HG02943 (cell line): ENCODE data around the gene GPR108.
"Not testable (repeated sequence)": the region's sequence is repeated elsewhere in the genome, so short reads cannot be mapped to it uniquely, and the experiment has no call there.

Source experiments
- ATAC-seq: cut with Tn5 transposase; IDR thresholded peaks from one replicate; pipeline ENCODE4 v1.9.1; 2021; ENCODE audit warnings: mild to moderate bottlenecking, low read depth, moderate library complexity; ENCODE audit not compliant: unreplicated experiment

The GPR108 gene

DNA sequence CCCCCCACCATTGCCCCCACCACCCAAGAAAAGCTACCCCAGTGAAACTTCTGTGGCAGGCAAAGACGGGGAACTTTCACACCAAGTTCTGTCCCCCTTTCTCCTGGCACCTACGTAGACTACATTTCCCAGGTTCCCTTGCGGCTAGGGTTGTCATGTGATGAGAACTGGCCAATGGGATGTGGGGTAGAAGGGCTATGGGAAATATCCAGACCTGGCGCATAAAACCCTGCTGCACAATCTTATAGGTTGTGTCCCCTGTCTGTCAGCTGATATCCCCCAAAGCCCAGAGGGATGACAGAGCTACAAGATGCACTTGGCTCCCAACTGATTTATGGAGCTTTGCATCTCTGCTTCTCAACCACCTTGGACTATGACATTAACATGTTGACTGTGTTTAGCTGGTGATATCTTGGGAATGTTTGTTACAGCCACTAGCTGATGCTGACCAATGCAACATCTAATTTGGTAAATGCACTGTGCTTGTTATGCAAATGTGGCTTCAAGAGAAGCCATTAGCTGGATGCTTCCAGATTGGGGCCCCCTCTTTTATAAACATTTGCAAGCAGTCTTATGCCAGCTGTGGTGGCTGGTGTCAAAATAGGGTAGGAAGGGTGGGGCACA is 23.8 kb upstream of the GPR108 start:
- ATAC-seq: no peak

DNA sequence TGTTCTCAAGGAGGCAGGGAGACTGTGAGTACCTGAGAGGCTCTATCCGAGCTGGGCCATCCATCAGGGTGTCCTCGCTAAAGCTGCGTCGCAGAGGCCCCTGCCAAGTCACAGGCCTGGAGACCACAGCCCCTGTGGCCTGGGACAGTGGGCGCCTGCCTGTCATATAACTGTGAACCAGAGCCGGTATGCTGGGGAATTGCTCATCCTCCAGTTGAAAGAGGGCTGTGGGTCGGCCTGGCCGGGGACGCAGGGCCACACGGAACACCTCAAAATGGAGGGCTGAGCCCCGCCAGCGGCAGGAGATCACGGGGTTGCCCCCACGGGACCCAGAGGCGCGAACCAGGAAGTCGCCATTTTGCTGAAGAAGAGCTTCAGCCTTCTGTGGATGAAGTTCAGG is 23.2 kb upstream of the GPR108 start:
- ATAC-seq: no peak

DNA sequence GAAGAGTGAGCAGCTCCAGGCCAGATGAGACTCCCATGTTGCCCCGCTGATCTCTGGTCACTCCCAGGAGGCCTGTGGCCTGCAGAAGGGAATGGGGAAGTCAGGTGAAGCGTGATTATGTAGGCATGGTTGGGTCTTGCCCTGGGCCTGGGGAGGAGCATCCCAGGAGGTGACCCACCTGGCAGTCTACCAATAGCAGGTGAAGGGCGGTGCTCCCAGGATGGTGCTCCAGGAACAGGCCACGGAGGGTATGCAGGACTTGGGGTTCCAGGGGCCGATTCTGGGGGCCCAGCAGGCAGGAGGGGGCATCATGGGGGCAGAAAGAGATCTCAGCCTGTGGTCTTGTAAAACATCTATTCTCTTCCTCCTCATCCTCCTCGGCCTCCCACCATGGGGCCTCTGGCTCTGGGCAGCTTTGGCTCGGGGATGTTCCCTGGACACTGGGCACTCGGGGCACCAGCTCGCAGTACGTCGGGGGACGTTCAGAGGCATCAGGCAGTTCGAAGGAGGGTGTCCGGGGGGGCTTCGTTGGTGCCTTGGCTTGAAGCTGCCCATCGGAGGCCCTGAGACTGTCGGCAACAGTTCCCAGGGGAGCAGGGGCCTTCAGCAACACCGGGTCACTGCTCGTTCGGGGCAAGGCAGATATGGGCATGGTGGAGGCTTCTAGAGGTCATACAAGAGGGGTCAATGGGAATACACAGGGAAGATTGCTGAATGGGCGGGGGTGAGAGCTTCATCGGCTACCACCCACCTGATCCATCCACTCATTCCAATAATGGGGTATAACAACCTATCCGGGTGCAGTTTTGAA is 17.5 kb upstream of the GPR108 start:
- ATAC-seq: no peak

DNA sequence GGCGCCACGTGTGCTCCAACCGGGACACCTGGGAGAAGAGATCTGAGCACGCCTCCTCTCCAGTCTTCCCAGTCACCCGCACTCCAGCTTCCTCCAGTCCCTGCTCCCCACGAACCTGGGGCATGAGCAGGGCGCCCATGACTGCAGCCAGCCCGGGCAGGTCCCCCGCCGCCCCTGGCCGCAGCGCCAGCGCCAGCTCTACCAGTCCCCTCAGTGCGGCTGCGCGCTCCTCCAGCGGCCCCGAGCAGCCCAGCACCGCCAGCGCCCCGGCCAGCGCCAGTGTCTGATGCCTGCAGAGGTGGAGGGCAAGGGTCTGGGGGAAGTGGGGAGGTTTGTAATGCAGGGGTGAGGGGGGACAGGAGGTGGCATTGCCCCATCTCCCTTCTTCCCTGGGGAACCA is 16.8 kb upstream of the GPR108 start:
- ATAC-seq: no peak

DNA sequence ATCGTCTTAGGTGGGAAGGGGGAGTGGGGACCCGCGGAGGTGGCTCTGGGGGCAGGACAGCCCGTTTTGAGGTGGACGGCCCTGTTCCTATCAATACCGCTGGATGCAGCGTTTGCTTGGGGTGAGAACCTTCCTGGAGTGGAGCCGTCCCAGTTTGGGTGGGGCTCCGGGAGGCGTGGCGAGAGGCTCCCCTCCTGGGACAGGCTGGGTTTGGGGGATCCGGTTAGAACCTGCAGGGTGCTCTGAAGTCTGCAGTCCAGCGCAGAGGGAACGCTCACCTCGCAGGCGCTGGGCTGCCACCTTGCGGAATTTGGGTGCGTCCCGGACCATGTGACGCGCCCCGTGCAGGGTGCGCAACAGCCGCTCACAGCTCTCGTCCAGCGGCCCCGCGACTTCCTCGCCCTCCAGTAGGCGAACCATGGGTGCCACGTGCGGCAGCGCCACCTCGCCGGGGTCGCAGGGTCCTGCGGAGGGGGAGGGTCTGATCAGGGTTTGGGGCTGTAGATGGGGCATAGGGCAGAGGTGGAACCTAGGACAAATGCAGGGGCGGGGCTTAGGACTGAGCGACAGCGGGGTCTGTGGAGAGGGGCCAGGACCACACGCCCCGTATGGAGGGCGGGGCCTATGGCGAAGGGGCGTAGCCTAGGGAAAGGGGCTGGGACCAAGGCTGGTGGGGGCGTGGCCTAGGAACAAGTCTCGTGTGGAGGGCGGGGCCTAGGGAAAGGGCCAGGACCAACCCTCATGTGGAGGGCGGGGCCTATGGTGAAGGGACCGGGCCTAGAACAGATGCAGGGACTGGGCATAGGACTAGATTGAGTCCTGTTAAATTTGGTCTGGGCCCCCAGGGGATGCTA is 16.0 kb upstream of the GPR108 start:
- ATAC-seq: peak; percentile 73

DNA sequence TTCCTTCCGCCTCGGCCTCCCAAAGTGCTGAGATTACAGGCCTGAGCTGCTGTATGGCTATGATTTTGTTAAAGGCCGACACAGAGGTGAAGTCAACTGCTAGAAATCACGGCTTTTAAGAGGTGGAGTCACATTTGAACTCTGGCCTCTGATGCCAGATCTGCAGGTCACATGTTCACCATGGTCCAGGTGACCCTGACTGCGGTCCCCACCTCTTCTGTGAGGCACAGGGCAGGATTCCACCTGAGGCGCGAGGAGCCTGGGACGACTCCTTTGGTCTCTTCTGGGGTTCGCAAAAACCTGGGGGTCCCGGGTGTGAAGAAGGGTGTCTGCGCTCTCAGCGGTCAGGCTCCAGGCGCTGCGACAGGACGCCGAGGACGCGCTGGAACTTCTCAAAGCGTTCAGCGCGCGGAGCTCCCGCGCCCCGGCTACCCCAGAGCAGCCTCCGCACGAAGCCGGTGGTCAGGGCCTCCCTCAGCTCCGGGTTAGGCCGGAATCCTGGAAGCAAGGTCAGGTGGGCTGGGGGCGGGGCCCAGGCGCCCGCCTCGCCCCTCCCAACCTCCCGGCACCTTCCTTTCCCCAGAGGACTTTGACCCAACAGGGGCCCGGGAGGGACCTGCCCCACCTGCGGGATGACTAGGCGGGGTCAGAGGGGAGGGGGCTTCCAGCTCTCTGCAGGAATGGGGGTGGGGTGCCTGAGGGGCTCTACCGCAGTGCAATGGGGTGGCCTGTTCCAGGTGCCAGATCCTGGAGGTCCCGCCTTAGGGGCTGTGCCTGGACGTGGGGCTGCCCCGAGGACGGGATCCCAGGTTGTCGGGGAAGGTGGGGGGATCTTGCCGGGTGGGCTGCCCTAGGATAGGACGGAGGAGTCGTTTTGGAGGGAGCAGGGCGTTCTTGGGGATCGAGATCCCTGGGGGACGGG is 15.1 kb upstream of the GPR108 start:
- no peak for ATAC-seq

DNA sequence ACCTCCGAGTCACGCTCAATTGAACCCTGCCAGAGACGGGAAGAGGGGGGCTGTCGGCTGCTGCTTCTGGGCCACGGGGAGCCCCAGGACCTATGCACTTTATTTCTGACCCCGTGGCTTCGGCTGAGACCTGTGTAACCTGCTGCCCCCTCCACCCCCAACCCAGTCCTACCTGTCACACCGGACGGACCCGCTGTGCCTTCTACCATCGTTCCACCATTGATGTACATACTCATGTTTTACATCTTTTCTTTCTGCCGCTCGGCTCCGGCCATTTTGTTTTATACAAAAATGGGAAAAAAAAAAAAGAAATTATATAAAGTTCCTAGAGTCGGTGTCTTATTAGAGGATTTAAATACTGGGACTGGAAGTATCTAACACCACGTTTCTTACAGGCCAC is 13.8 kb upstream of the GPR108 start:
- ATAC-seq: no peak

DNA sequence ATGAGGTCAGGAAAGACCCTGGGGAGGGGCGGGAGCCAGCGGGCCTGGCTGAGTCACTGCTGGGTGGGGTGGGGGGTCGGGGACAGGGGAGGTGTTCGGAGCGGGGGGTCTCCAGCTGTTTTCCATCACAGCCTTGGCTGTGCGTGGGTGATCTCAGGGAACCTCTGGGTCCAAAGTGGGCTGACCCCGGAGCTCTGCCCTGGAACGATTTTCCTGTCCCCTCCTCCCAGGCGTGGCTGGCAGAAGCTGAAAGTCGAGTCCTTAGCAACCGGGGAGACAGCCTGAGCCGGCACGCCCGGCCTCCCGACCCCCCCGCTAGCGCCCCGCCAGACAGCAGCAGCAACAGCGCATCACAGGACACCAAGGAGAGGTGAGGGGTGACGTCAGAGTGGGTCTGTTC is 12.7 kb upstream of the GPR108 start:
- no peak for ATAC-seq

DNA sequence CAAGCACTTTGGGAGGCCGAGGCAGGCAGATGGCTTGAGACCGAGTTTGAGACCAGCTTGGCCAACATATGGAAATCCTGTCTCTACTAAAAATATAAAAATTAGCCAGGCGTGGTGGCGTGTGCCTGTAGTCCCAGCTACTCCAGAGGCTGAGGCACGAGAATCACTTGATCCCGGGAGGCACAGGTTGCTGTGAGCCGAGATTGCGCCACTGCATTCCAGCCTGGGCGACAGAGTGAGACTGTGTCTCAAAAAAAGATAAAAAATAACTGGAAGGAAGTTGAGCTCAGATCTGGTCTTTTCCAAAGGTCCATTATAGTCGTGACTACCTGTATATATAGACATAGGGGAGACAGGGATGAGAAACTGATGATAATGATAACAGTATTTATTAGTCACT is 11.2 kb upstream of the GPR108 start:
- not testable (repeated sequence) for ATAC-seq

DNA sequence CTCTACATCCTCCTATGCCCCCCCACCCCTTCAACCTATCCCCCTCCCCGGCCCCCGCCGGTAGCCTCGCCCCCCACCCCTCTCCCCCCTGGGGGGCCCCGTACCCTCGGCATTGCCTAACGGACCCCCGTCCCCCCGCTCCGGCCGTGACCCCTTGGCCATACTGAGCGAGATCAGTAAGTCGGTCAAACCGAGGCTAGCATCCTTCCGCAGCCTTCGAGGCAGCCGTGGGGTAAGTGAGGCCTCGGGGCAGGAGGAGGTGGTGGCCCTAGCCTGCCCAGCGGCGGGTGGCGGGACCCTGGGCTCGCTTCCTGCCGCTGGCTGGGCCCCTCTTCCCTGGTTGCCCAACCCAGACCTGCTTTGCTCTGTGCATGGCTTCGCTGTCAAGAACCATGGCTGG is 8.6 kb upstream of the GPR108 start:
- no peak for ATAC-seq

DNA sequence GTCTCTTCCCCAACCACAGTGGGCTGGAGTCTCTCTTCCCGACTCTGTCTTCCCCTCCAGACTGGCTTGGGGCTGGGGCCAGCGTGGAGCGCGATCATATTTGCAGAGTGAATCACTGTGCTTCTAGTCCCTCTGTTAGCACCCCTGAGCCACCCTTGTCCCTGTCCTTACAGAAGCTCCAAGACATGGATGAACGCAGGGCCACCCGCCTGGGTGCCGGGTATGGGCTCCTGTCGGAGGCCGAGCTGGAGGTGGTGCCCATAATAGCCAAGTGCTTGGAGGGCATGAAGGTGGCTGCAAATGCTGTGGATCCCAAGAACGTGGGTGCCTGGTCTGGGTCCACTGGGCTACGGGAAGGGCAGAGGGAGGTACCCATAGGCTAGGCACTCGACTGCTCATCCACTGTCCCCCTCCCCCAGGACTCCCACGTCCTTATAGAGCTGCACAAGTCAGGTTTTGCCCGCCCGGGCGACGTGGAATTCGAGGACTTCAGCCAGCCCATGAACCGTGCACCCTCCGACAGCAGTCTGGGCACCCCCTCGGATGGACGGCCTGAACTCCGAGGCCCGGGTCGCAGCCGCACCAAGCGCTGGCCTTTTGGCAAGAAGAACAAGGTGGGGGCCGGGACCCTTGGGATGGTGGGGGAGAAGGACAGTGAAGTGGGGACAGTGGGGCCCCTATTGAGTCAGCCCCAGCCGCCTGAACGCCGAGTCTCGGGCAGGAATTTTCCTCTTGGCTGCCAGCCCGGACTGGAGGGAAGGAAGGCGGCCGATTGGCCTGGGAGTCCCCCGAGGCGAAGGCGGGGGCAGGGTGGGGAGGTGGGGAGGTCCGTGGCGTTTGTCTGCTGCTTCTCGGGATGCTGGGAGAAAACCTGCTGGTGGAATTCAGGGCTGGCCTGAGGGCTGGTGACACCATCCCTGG is 7.3 kb upstream of the GPR108 start:
- no peak for ATAC-seq

DNA sequence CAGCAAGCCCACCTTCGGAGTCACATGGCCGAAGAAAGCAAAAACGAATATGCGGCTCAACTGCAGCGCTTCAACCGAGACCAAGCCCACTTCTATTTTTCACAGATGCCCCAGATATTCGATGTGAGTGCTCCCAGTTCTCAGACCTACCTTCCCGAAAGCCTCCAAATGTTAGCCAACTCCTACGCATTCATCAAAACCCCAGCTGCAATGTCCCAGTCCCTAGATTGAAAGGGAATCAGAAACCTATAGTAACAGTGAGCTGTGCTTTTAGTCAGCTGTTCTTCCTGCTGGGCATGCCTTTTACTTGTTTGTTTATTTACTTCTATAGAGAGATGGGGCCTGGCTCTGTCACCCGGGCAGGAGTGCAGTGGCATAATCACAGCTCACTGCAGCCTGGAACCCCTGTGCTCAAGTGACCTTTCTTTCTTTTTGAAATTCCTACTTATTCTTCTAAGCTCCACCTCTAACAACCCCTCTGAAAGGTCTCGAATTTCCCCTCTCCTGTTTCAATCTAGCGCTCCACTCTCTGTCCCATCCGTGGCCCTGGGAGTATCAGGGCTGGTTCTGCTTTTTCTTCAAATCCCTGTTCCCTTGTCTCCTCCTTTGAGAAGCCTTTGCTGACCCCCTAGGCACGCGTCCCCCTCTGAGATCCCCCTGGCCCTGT is 6.5 kb upstream of the GPR108 start:
- no peak for ATAC-seq

DNA sequence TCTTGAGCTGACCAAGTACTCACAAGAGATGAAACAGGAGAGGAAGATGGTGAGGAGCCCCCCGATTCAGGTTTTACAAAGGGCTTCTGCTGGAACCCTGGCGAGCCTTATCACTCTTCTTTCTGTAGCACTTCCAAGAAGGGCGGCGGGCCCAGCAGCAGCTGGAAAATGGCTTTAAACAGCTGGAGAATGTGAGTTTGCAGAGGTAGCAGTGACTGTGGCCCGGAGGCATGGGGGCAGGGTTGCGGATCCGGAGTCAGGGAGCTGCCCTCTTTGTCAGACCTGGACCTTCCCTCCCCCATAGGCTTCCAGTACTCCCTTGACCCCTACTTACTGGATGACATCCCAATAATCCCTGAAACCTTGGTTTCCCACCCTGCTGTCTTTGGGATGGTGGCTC is 5.7 kb upstream of the GPR108 start:
- no peak for ATAC-seq

DNA sequence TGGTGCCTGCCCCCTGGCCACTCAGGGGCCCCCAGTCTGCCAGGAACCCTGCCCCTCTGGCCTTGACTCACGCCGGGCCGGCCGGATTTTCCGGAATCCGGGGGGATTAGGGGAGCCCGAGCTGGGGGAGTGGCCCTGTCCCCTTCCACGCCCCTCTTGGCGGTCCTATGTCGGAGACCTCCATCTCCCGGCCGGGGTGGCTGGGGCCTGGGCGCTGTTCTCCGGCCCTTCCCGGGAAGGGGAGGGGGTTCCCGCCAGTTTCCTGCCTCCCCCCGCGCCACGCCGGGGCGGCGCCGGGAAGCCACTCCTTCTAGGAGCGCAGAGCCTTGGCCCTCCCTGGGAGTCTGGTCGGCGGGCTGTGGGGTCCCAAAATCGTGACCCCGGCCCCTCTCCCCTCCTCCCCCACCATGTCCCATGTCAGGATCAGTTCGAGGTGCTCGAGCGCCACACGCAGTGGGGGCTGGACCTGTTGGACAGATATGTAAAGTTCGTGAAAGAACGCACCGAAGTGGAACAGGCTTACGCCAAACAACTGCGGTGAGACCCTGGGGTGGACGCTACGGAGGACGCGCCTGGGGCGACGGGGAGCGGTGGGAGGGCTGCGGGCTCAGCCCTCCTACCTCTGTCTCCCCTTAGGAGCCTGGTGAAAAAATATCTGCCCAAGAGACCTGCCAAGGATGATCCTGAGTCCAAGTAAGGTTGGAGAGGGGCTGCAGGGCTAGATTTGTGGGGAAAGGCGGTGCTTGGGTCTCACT is 3.4 kb upstream of the GPR108 start:
- ATAC-seq: no peak

DNA sequence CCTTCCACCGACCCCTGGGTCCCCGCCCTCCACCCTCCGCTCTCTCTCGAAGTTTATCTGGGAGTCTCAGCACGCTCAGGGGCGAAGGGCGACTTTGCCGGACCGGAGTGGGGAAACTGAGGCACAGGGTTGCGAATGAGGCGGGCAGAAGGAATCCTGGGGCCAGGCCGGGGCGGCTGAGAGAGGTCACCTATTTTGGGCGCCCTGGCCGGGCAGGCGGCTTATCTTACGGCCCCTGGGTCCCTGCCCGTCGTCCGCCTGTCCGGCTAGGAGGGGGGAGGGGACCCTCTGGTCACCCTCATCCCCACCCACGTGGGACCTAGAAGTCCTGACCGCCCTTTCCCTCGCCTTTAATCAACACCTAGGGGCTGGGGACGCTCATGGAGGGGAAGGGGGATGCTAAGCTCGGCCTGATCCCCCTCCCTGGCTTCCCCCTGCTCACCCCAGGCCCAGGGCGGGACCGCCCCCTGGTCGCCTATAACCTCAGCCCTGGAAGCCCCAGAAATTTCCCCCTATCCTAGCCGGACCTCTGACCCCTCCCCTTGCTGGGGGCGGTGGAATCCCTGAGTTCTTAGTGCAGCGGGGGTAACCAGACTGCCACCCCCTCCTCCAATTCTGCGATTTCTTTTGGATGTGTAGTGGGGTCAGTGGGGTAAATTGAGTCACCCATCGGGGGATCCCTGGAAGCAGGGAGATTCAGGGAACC is 2.7 kb upstream of the GPR108 start:
- ATAC-seq: no peak

DNA sequence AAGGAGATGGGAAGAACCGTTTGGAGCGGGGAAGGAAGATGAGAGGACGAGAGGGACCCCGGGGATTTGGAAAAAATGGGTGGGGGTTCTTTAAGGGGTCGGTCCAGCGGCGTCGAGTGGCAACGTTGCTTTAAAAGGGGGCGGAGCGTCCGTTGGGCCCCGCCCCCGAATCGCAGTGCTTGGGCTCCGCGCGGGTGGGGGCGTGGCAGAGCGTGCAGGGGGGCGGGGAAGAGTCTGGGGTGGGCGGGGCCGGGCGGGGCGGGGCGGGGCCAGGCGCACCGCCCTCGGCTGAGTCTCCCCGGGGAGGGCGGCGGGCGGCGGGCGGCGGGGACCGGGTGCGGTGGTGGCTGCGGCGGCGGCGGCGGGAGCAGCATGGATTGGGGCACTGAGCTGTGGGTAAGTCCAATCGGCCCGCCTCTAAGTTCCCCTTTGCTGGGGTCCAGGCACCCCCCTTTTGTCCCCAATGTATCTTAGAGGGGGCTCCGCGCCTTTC is 2.1 kb upstream of the GPR108 start, which contains the start of gene TRIP10:
TRIP10 (plus strand) TSS at position 291 of the 493 bp plus-strand sequence; CDS start at position 373, 82 bp downstream.
- ATAC-seq: no peak

DNA sequence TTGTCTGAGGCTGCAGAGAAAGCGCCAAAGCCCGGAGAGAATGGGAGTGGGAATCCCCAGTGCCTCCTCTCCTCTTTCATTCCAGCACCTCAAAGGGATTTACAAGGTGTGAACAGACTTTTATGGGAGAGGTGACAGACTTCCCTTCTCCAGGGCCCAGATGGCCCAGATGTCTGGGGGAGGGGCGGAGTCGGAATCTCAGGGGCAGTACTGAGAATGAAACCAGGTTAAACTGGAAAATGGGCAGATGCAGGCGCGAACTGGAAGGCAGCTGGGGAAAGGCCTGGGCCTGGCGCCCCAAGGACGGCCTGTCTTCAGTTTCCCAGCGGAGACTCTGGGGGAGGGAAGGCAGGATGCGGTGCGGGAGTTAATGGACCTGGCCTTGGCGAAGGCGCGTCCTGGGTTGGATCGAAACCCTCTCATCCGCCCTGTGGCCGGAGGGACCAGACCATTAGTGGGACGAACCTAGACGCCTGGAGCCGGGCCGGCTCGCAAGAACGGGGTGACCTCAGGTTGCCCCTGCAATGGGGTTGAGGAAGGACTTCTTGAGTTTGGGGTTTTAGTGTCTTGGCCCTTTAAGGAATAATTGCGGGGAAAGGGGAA is 1.5 kb upstream of the GPR108 start:
- no peak for ATAC-seq
